ENCODE data around the gene HIBCH. TPM values are rescaled to one million over a fixed set of nuclear protein-coding genes. Genes with fewer than 3 reads are reported as not detected.
A peak's percentile ranks its signal among the peaks of the same experiment; 100 is the strongest.
"Not testable (repeated sequence)": the region's sequence is repeated elsewhere in the genome, so short reads cannot be mapped to it uniquely, and the experiment has no call there.

The HIBCH gene
- polyA plus RNA-seq, 1 experiment = 5.2 TPM

DNA sequence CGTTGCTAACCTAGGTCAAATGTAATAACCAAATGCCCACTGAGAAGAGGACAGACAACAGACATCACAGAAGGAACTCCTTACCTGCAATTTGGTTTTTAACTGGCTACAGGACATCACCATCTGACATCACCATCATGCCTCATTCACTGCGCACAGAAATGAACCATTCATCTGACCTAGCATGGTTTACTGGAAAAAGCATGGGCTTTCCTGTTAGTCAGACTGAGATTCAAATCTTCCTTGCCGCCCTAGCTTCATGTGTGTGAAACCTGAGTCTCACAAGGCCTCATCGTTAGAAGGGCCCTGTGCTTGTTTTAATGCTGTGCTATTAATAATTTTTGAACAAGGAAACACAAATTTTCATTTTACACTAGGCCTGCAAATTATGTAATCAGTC, 1.1 kb upstream of the HIBCH start:
- ChIA-PET POLR2A (no interaction called here), CTCF (interaction anchor here (1.0 to 3.1 kb wide), 8 partner anchors 10 to 647 kb away, joined by 3 to 13 read pairs (median 3); partner anchors contain the start of genes INPP1, ORMDL1 and PMS1)
- Histone ChIP-seq H3K4me3 (ENCODE audit: low read depth, low read length) (no peak overlapping the region), H3K36me3 (ENCODE audit: control insufficient read depth, insufficient read depth, low read length) (no peaks in the 10 kb centered on the region), H3K27me3 (ENCODE audit: control insufficient read depth, insufficient read depth, low read length) (no peaks in the 10 kb centered on the region)
- TF ChIP-seq, protein P1, sequence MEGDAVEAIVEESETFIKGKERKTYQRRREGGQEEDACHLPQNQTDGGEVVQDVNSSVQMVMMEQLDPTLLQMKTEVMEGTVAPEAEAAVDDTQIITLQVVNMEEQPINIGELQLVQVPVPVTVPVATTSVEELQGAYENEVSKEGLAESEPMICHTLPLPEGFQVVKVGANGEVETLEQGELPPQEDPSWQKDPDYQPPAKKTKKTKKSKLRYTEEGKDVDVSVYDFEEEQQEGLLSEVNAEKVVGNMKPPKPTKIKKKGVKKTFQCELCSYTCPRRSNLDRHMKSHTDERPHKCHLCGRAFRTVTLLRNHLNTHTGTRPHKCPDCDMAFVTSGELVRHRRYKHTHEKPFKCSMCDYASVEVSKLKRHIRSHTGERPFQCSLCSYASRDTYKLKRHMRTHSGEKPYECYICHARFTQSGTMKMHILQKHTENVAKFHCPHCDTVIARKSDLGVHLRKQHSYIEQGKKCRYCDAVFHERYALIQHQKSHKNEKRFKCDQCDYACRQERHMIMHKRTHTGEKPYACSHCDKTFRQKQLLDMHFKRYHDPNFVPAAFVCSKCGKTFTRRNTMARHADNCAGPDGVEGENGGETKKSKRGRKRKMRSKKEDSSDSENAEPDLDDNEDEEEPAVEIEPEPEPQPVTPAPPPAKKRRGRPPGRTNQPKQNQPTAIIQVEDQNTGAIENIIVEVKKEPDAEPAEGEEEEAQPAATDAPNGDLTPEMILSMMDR (IDR thresholded peaks at IDR 0.05; ENCODE audit: insufficient read depth, low read depth, low read length) = no peak
- no peak for DNase-seq (ENCODE audit: low read depth)

GRCh38 chr2:190318931-190319554, 583 bp downstream of the HIBCH start:
- CTCF ChIA-PET = interaction anchor here (0.6 to 3.1 kb wide), 9 partner anchors 8 to 485 kb away, joined by 3 to 13 read pairs (median 3); partner anchors contain the start of gene INPP1
- Histone ChIP-seq H3K27me3 (ENCODE audit: control insufficient read depth, insufficient read depth, low read length) (no peaks in the 10 kb centered on the region), H3K4me3 (ENCODE audit: low read depth, low read length) (peak overlapping the region; percentile 81), H3K36me3 (ENCODE audit: control insufficient read depth, insufficient read depth, low read length) (no peaks in the 10 kb centered on the region)
- no peak for DNase-seq (ENCODE audit: low read depth)
- POLR2A ChIA-PET = interaction anchor here (0.5 kb wide), 1 partner anchor 480 kb away, joined by 3 read pairs; no protein-coding TSS in a partner anchor
- TF ChIP-seq, protein P1 (IDR thresholded peaks at IDR 0.05; ENCODE audit: insufficient read depth, low read depth, low read length) = no peak

- DNase-seq (ENCODE audit: low read depth) = no peak
- TF ChIP-seq, protein P1 (IDR thresholded peaks at IDR 0.05; ENCODE audit: insufficient read depth, low read depth, low read length) = no peak
- ChIA-PET POLR2A (interaction anchor here (0.5 kb wide), 2 partner anchors 41 to 480 kb away, joined by 3 read pairs; no protein-coding TSS in a partner anchor), CTCF (interaction anchor here (0.9 to 3.1 kb wide), 3 partner anchors 25 to 485 kb away, joined by 4 to 13 read pairs (median 5); partner anchors contain the start of gene INPP1)
- peak overlapping the region; percentile 81 for H3K4me3 ChIP-seq (ENCODE audit: low read depth, low read length)
- H3K27me3 ChIP-seq (ENCODE audit: control insufficient read depth, insufficient read depth, low read length) = no peaks in the 10 kb centered on the region
- H3K36me3 ChIP-seq (ENCODE audit: control insufficient read depth, insufficient read depth, low read length) = no peaks in the 10 kb centered on the region
These were observed 1.1 kb downstream of the HIBCH start for GRCh38 chr2:190318514-190318913.

- no peak for DNase-seq (ENCODE audit: low read depth)
- Histone ChIP-seq H3K36me3 (ENCODE audit: control insufficient read depth, insufficient read depth, low read length) (0 out of 2 replicates have a peak, but pooled peaks cover 1% of the 10 kb centered on the region), H3K4me3 (ENCODE audit: low read depth, low read length) (no peak overlapping the region), H3K27me3 (ENCODE audit: control insufficient read depth, insufficient read depth, low read length) (no peaks in the 10 kb centered on the region)
- POLR2A ChIA-PET = no interaction called here
- CTCF ChIA-PET = no interaction called here
- TF ChIP-seq, protein P1 (IDR thresholded peaks at IDR 0.05; ENCODE audit: insufficient read depth, low read depth, low read length) = no peak
These were observed 4.4 kb downstream of the HIBCH start for GRCh38 chr2:190315273-190315672.

DNA sequence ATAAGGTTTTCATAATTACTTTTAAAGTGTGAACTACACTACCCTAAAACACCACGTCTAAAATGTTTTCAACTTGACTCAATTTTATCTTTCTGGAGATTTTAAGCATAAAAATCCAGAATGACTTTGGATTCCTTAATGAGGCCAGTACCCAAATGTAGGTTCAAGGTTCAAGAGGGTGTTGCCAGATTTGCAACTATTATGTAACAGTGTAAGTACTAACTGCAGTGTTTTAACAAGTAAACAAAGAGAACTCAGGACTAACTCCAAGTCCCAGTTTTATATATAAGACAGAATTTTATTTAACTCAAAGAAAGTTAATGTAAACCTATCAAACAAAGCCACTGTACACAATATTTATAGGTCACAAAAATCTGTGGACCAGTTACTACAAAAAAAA, 5.7 kb downstream of the HIBCH start:
- ChIA-PET CTCF (interaction anchor here (0.8 to 1.0 kb wide), 2 partner anchors 225 to 655 kb away, joined by 3 read pairs; no protein-coding TSS in a partner anchor), POLR2A (no interaction called here)
- H3K4me3 ChIP-seq (ENCODE audit: low read depth, low read length) = no peak overlapping the region
- H3K36me3 ChIP-seq (ENCODE audit: control insufficient read depth, insufficient read depth, low read length) = 0 out of 2 replicates have a peak, but pooled peaks cover 1% of the 10 kb centered on the region
- TF ChIP-seq, protein P1 (IDR thresholded peaks at IDR 0.05; ENCODE audit: insufficient read depth, low read depth, low read length) = no peak
- no peaks in the 10 kb centered on the region for H3K27me3 ChIP-seq (ENCODE audit: control insufficient read depth, insufficient read depth, low read length)
- no peak for DNase-seq (ENCODE audit: low read depth)

- H3K36me3 ChIP-seq (ENCODE audit: control insufficient read depth, insufficient read depth, low read length); CTCF ChIA-PET; DNase-seq (ENCODE audit: low read depth); POLR2A ChIA-PET; H3K27me3 ChIP-seq (ENCODE audit: control insufficient read depth, insufficient read depth, low read length); H3K4me3 ChIP-seq (ENCODE audit: low read depth, low read length): not testable (repeated sequence)
These were observed 7.0 kb downstream of the HIBCH start for GRCh38 chr2:190312635-190313025.
